Cardiac muscle cell (in vitro differentiated cells and primary cell): ENCODE data around the gene TBC1D5. TPM values are rescaled to one million over a fixed set of nuclear protein-coding genes. Genes with fewer than 3 reads are reported as not detected.

Source experiments
- DNase-seq, 2 donors: peaks; one replicate each; pipeline versions ENCODE4 v3.0.0 to v3.0.0-alpha.2; 2010 to 2017; ENCODE audit warnings: low read depth in 1 of 2, low spot score in 1 of 2
- H3K27ac ChIP-seq: fragments of 200-600 bp; sonication (generic); 2 replicates; pipeline ENCODE4 v1.5.1; 2016
- H3K27me3 ChIP-seq: fragments of 200-600 bp; sonication (generic); 2 replicates; pipeline ENCODE4 v1.6.0; 2016; ENCODE audit warnings: control low read depth
- H3K36me3 ChIP-seq: fragments of 200-600 bp; sonication (generic); 2 replicates; pipeline ENCODE4 v1.5.1; 2016; ENCODE audit warnings: control low read depth
- H3K4me1 ChIP-seq: fragments of 200-600 bp; sonication (generic); 2 replicates; pipeline ENCODE4 v1.8.1; 2017; ENCODE audit warnings: low read depth, mild to moderate bottlenecking, mixed run types
- H3K4me3 ChIP-seq: fragments of 200-600 bp; sonication (generic); 2 replicates; pipeline ENCODE4 v1.5.1; 2016; ENCODE audit warnings: mild to moderate bottlenecking
- H3K9me3 ChIP-seq: fragments of 200-600 bp; sonication (generic); 2 replicates; pipeline ENCODE4 v1.5.1; 2017; ENCODE audit warnings: low read depth, mild to moderate bottlenecking, control low read depth
- CTCF ChIP-seq: IDR thresholded peaks from 2 replicates; pipeline ENCODE4 v1.5.1; 2012; ENCODE audit warnings: low read depth, mild to moderate bottlenecking, low read length
- polyA plus RNA-seq: library from polyadenylated mRNA; unstranded; fragments of >200 nt; fragmentation: Nextera tagmentation; extraction: Ambion mirVana; gene quantifications from 2 replicates; pipeline ENCODE4 v1.2.1, GENCODE V29; 2016
- total RNA-seq: library from RNA; depleted of rRNA; stranded (reverse); fragments of >200 nt; gene quantifications from 2 replicates; pipeline ENCODE4 v1.2.3, GENCODE V29; 2016

The TBC1D5 gene
- total and polyA plus RNA-seq, 2 experiments from 2014 or later: 34.5 to 66.6 TPM

GRCh38 chr3:17765819-17766472 is 23.5 kb upstream of the TBC1D5 start:
- no peak for DNase-seq
- Histone ChIP-seq H3K27me3 (no peaks in the 10 kb centered on the region), H3K9me3 (no peaks in the 10 kb centered on the region), H3K27ac (no peak overlapping the region), H3K4me3 (no peak overlapping the region), H3K36me3 (no peaks in the 10 kb centered on the region), H3K4me1 (no peaks in the 10 kb centered on the region)
- TF ChIP-seq CTCF: no peak

- no peak overlapping the region for H3K27ac ChIP-seq
- no peaks in the 10 kb centered on the region for H3K36me3 ChIP-seq
- H3K4me1 ChIP-seq: no peaks in the 10 kb centered on the region
- no peaks in the 10 kb centered on the region for H3K27me3 ChIP-seq
- H3K9me3 ChIP-seq: no peaks in the 10 kb centered on the region
- H3K4me3 ChIP-seq: no peak overlapping the region
- no peak for DNase-seq
- TF ChIP-seq CTCF: no peak
Observed at GRCh38 chr3:17761563-17761962, 19.1 kb upstream of the TBC1D5 start.

GRCh38 chr3:17759901-17760300 is 17.5 kb upstream of the TBC1D5 start:
- H3K4me1 ChIP-seq: no peaks in the 10 kb centered on the region
- H3K27me3 ChIP-seq: no peaks in the 10 kb centered on the region
- no peak overlapping the region for H3K4me3 ChIP-seq
- TF ChIP-seq CTCF: no peak
- H3K36me3 ChIP-seq: no peaks in the 10 kb centered on the region
- H3K27ac ChIP-seq: no peak overlapping the region
- no peak for DNase-seq
- H3K9me3 ChIP-seq: no peaks in the 10 kb centered on the region

GRCh38 chr3:17755836-17756235 is 13.4 kb upstream of the TBC1D5 start:
- H3K4me3 ChIP-seq: no peak overlapping the region
- no peak for DNase-seq
- H3K36me3 ChIP-seq: no peaks in the 10 kb centered on the region
- no peak overlapping the region for H3K27ac ChIP-seq
- no peaks in the 10 kb centered on the region for H3K27me3 ChIP-seq
- no peaks in the 10 kb centered on the region for H3K9me3 ChIP-seq
- no peak for TF ChIP-seq CTCF
- no peaks in the 10 kb centered on the region for H3K4me1 ChIP-seq

GRCh38 chr3:17753632-17753992 is 11.2 kb upstream of the TBC1D5 start:
- no peak for DNase-seq
- no peak for TF ChIP-seq CTCF
- no peaks in the 10 kb centered on the region for H3K9me3 ChIP-seq
- no peaks in the 10 kb centered on the region for H3K36me3 ChIP-seq
- no peak overlapping the region for H3K4me3 ChIP-seq
- H3K27me3 ChIP-seq: no peaks in the 10 kb centered on the region
- no peak overlapping the region for H3K27ac ChIP-seq
- no peaks in the 10 kb centered on the region for H3K4me1 ChIP-seq
